HepG2 (cell line): ENCODE results near the gene ZBTB48. TPM values are rescaled to one million over a fixed set of nuclear protein-coding genes. Genes with fewer than 3 reads are reported as not detected.

Experiments
- HMGA1 ChIP-seq: sonication (generic); formaldehyde crosslinking; conservative IDR thresholded peaks from 2 replicates; pipeline ENCODE4 v1.4.0; 2020; ENCODE audit warnings: missing genetic modification reagents
- MBNL3 ChIP-seq: fragments of 250-450 bp; sonication (Bioruptor Pico); conservative IDR thresholded peaks from 2 replicates; pipeline ENCODE4 v1.8.0; 2022; ENCODE audit warnings: mild to moderate bottlenecking, inconsistent platforms
- YEATS4 ChIP-seq: sonication (generic); formaldehyde crosslinking; IDR thresholded peaks from 2 replicates; pipeline ENCODE4 v1.4.0; 2020; ENCODE audit warnings: missing genetic modification reagents, borderline replicate concordance
- ZBTB38 ChIP-seq: sonication (generic); formaldehyde crosslinking; IDR thresholded peaks from 2 replicates; pipeline ENCODE4 v1.5.1; 2020; ENCODE audit warnings: mild to moderate bottlenecking, missing genetic modification reagents
- ZNF777 ChIP-seq: sonication (generic); formaldehyde crosslinking; IDR thresholded peaks from 2 replicates; pipeline ENCODE4 v1.4.0; 2020; ENCODE audit warnings: missing genetic modification reagents
- ZNF792 ChIP-seq: IDR thresholded peaks from 2 replicates; pipeline ENCODE4 v1.6.1; 2016
- polyA plus RNA-seq, 8 experiments: library from polyadenylated mRNA; depleted of rRNA in 3 of 8; stranded (reverse) in 7 of 8; unstranded in 1 of 8; fragments of >200 nt; fragmentation: Illumina TruSeq in 4 of 8; extraction: Trizol in 4 of 8; gene quantifications; 2 replicates each; pipeline versions ENCODE4 v1.2.1 to v1.2.3, GENCODE V29; 2011 to 2016; ENCODE audit warnings: low read depth in 4 of 8, missing spikeins in 1 of 8, mixed read lengths in 1 of 8; ENCODE audit not compliant: insufficient read depth in 1 of 8
- total RNA-seq, 5 experiments: library from RNA; depleted of rRNA; stranded (reverse); fragments of >200 nt; fragmentation: Illumina TruSeq; extraction: Trizol; gene quantifications; 2 replicates each; pipeline ENCODE4 v1.2.3, GENCODE V29; 2016; ENCODE audit warnings: low read depth in 1 of 5
- TF ChIP-seq, protein P1 (sequence below): IDR thresholded peaks from 2 replicates; pipeline ENCODE4 v1.6.1; 2012; ENCODE audit warnings: inconsistent platforms
- TF ChIP-seq, protein P2 (sequence below): sonication (generic); formaldehyde crosslinking; IDR thresholded peaks from 2 replicates; pipeline ENCODE4 v1.8.0; 2022; ENCODE audit warnings: mild to moderate bottlenecking, missing genetic modification reagents; ENCODE audit not compliant: insufficient replicate concordance
- TF ChIP-seq, protein P3 (sequence below), 2 experiments: fragments of 450-650 bp in 1 of 2; sonication (generic) in 1 of 2; formaldehyde crosslinking in 1 of 2; IDR thresholded peaks; 2 replicates each; pipeline versions ENCODE4 v1.6.1 to v1.8.0; 2016 to 2022; ENCODE audit warnings: antibody characterized with exemption in 1 of 2, mild to moderate bottlenecking in 1 of 2, missing genetic modification reagents in 1 of 2
- TF ChIP-seq, protein P4 (sequence below): IDR thresholded peaks from 2 replicates; pipeline ENCODE4 v1.6.1; 2016; ENCODE audit warnings: missing genetic modification reagents, missing compliant biosample characterization
- TF ChIP-seq, protein P5 (sequence below): sonication (generic); formaldehyde crosslinking; IDR thresholded peaks from 2 replicates; pipeline ENCODE4 v1.4.0; 2020; ENCODE audit warnings: missing genetic modification reagents
- TF ChIP-seq, protein P6 (sequence below): sonication (generic); formaldehyde crosslinking; IDR thresholded peaks from 2 replicates; pipeline ENCODE4 v1.8.1; 2023; ENCODE audit warnings: missing genetic modification reagents, inconsistent platforms, borderline replicate concordance
- TF ChIP-seq, protein P7 (sequence below): sonication (generic); formaldehyde crosslinking; IDR thresholded peaks from 2 replicates; pipeline ENCODE4 v1.4.0; 2020; ENCODE audit warnings: mild to moderate bottlenecking, missing genetic modification reagents

The ZBTB48 gene
- total and polyA plus RNA-seq, 2 of the 13 experiments (the other 11 are each of a cell fraction or from before 2014, with no cell fraction given), result 13.0 to 17.1 TPM

DNA sequence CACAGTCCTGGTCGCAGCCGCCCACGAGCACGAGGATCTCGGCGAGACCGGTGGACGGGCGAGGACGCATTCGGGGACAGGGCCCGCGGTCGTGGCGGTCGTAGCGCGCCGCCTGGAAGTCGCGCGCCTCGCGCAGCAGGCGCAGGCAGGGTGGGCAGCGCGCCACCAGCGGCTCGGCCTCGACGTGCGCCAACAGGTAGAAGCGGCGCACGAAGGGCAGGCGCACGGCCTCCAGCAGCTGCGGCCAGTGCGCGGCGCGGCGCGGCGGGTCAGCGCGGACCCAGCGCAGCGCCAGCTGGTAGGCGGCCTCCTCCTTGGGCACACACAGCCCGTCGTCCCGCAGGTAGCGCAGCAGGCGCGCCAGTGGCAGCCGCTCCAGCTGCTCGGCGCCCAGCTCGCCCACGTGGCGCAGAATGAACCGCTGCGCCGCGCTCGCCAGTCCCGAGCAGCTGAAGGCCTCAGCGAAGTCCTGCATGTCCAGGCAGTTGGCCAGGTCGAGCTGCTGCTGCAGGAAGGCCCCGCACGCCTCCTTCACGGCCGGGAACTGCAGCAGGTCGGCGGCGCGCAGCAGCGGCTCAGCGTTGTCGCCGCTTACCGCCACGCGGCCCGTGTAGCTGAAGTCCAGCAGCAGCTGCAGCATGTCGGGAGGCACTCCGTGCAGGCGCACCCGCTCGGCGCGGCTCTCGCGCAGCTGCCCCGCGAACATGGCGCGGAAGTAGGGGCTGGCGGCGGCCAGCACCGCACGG is 22.3 kb downstream of the ZBTB48 start (continued):
- TF ChIP-seq, protein P1, sequence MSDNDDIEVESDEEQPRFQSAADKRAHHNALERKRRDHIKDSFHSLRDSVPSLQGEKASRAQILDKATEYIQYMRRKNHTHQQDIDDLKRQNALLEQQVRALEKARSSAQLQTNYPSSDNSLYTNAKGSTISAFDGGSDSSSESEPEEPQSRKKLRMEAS, result peak; percentile 65
- TF ChIP-seq MBNL3 (0 out of 2 replicates have a peak, but pooled peaks have one; percentile 15), ZBTB38 (CRISPR knock-in tag) (peak; percentile 30; the same call in 1 of the 2 replicates), ZNF792 (CRISPR knock-in tag) (no peak), ZNF777 (CRISPR knock-in tag) (peak; percentile 94; the same call in 1 of the 2 replicates), HMGA1 (CRISPR knock-in tag) (no peak), YEATS4 (CRISPR knock-in tag) (peak; percentile 66; the same call in 1 of the 2 replicates)
- TF ChIP-seq, protein P2, sequence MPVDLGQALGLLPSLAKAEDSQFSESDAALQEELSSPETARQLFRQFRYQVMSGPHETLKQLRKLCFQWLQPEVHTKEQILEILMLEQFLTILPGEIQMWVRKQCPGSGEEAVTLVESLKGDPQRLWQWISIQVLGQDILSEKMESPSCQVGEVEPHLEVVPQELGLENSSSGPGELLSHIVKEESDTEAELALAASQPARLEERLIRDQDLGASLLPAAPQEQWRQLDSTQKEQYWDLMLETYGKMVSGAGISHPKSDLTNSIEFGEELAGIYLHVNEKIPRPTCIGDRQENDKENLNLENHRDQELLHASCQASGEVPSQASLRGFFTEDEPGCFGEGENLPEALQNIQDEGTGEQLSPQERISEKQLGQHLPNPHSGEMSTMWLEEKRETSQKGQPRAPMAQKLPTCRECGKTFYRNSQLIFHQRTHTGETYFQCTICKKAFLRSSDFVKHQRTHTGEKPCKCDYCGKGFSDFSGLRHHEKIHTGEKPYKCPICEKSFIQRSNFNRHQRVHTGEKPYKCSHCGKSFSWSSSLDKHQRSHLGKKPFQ (CRISPR knock-in tag), result no peak
- TF ChIP-seq, protein P3, sequence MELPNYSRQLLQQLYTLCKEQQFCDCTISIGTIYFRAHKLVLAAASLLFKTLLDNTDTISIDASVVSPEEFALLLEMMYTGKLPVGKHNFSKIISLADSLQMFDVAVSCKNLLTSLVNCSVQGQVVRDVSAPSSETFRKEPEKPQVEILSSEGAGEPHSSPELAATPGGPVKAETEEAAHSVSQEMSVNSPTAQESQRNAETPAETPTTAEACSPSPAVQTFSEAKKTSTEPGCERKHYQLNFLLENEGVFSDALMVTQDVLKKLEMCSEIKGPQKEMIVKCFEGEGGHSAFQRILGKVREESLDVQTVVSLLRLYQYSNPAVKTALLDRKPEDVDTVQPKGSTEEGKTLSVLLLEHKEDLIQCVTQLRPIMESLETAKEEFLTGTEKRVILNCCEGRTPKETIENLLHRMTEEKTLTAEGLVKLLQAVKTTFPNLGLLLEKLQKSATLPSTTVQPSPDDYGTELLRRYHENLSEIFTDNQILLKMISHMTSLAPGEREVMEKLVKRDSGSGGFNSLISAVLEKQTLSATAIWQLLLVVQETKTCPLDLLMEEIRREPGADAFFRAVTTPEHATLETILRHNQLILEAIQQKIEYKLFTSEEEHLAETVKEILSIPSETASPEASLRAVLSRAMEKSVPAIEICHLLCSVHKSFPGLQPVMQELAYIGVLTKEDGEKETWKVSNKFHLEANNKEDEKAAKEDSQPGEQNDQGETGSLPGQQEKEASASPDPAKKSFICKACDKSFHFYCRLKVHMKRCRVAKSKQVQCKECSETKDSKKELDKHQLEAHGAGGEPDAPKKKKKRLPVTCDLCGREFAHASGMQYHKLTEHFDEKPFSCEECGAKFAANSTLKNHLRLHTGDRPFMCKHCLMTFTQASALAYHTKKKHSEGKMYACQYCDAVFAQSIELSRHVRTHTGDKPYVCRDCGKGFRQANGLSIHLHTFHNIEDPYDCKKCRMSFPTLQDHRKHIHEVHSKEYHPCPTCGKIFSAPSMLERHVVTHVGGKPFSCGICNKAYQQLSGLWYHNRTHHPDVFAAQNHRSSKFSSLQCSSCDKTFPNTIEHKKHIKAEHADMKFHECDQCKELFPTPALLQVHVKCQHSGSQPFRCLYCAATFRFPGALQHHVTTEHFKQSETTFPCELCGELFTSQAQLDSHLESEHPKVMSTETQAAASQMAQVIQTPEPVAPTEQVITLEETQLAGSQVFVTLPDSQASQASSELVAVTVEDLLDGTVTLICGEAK (IDR thresholded peaks at IDR 0.05), result no peak
- TF ChIP-seq, protein P3 (CRISPR knock-in tag; IDR thresholded peaks at IDR 0.05), result peak; percentile 36; the same call in 1 of the 2 replicates
- TF ChIP-seq, protein P4, sequence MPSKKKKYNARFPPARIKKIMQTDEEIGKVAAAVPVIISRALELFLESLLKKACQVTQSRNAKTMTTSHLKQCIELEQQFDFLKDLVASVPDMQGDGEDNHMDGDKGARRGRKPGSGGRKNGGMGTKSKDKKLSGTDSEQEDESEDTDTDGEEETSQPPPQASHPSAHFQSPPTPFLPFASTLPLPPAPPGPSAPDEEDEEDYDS, result no peak
- TF ChIP-seq, protein P5, sequence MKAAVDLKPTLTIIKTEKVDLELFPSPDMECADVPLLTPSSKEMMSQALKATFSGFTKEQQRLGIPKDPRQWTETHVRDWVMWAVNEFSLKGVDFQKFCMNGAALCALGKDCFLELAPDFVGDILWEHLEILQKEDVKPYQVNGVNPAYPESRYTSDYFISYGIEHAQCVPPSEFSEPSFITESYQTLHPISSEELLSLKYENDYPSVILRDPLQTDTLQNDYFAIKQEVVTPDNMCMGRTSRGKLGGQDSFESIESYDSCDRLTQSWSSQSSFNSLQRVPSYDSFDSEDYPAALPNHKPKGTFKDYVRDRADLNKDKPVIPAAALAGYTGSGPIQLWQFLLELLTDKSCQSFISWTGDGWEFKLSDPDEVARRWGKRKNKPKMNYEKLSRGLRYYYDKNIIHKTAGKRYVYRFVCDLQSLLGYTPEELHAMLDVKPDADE (CRISPR knock-in tag), result 0 out of 2 replicates have a peak, but pooled peaks have one; percentile 10
- TF ChIP-seq, protein P6, sequence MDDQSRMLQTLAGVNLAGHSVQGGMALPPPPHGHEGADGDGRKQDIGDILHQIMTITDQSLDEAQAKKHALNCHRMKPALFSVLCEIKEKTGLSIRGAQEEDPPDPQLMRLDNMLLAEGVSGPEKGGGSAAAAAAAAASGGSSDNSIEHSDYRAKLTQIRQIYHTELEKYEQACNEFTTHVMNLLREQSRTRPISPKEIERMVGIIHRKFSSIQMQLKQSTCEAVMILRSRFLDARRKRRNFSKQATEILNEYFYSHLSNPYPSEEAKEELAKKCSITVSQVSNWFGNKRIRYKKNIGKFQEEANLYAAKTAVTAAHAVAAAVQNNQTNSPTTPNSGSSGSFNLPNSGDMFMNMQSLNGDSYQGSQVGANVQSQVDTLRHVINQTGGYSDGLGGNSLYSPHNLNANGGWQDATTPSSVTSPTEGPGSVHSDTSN, result no peak
- TF ChIP-seq, protein P7, sequence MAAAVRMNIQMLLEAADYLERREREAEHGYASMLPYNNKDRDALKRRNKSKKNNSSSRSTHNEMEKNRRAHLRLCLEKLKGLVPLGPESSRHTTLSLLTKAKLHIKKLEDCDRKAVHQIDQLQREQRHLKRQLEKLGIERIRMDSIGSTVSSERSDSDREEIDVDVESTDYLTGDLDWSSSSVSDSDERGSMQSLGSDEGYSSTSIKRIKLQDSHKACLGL (CRISPR knock-in tag), result peak; percentile 87
